ENCODE data around the gene GNG13. TPM values are rescaled to one million over a fixed set of nuclear protein-coding genes. Genes with fewer than 3 reads are reported as not detected.

Gene GNG13
- total RNA-seq, 1 experiment from 2014 or later: not detected

GRCh38 chr16:784431-784830, 16.1 kb downstream of the GNG13 start:
- Histone ChIP-seq H3K4me3 (ENCODE audit: low read depth, low read length, poor library complexity, severe bottlenecking) (no peak overlapping the region), H3K36me3 (ENCODE audit: insufficient read depth, low read length, poor library complexity, severe bottlenecking) (peaks cover 5% of the 10 kb centered on the region), H3K27me3 (replicated peaks; ENCODE audit: insufficient read depth, low read depth, low read length, poor library complexity) (peaks cover 10% of the 10 kb centered on the region), H3K4me1 (ENCODE audit: insufficient read depth, low read length, poor library complexity, severe bottlenecking) (peaks cover 4% of the 10 kb centered on the region), H3K27ac (ENCODE audit: low read depth, low read length, poor library complexity, severe bottlenecking) (no peak overlapping the region), H3K9me3 (ENCODE audit: low read depth, low read length, poor library complexity, severe bottlenecking) (no peaks in the 10 kb centered on the region)
- TF ChIP-seq EZH2 (IDR thresholded peaks at IDR 0.05; ENCODE audit: borderline replicate concordance, low read depth, low read length, poor library complexity, severe bottlenecking) (no peak), CTCF (conservative IDR thresholded peaks at IDR 0.05; ENCODE audit: low read depth, low read length) (no peak)
- no peak for DNase-seq (ENCODE audit: low spot score)
- intact Hi-C loops (cut with micrococcal nuclease; ENCODE audit: unreplicated experiment): no loop called here
- ChIA-PET POLR2A (ENCODE audit: low non-redundant PET) (no interaction called here), CTCF (no interaction called here)
- no TSS peak for BruUV-seq (replicated peaks)

- ChIA-PET CTCF (no interaction called here), POLR2A (ENCODE audit: low non-redundant PET) (interaction anchor here (0.5 to 0.8 kb wide), 2 partner anchors 26 to 463 kb away, joined by 3 to 4 read pairs; no protein-coding TSS in a partner anchor)
- DNase-seq (ENCODE audit: low spot score): no peak
- no peak overlapping the region for H3K27ac ChIP-seq (ENCODE audit: low read depth, low read length, poor library complexity, severe bottlenecking)
- peaks cover 10% of the 10 kb centered on the region for H3K27me3 ChIP-seq (replicated peaks; ENCODE audit: insufficient read depth, low read depth, low read length, poor library complexity)
- H3K4me3 ChIP-seq (ENCODE audit: low read depth, low read length, poor library complexity, severe bottlenecking): no peak overlapping the region
- intact Hi-C loops (cut with micrococcal nuclease; ENCODE audit: unreplicated experiment): no loop called here
- BruUV-seq (replicated peaks): no TSS peak
- H3K9me3 ChIP-seq (ENCODE audit: low read depth, low read length, poor library complexity, severe bottlenecking): no peaks in the 10 kb centered on the region
- TF ChIP-seq EZH2 (IDR thresholded peaks at IDR 0.05; ENCODE audit: borderline replicate concordance, low read depth, low read length, poor library complexity, severe bottlenecking) (no peak), CTCF (conservative IDR thresholded peaks at IDR 0.05; ENCODE audit: low read depth, low read length) (no peak)
- peaks cover 5% of the 10 kb centered on the region for H3K36me3 ChIP-seq (ENCODE audit: insufficient read depth, low read length, poor library complexity, severe bottlenecking)
- H3K4me1 ChIP-seq (ENCODE audit: insufficient read depth, low read length, poor library complexity, severe bottlenecking): no peaks in the 10 kb centered on the region
These were observed 17.0 kb downstream of the GNG13 start for GRCh38 chr16:783404-784161.

- no peaks in the 10 kb centered on the region for H3K9me3 ChIP-seq (ENCODE audit: low read depth, low read length, poor library complexity, severe bottlenecking)
- no peak overlapping the region for H3K4me3 ChIP-seq (ENCODE audit: low read depth, low read length, poor library complexity, severe bottlenecking)
- H3K27ac ChIP-seq (ENCODE audit: low read depth, low read length, poor library complexity, severe bottlenecking): no peak overlapping the region
- TF ChIP-seq EZH2 (IDR thresholded peaks at IDR 0.05; ENCODE audit: borderline replicate concordance, low read depth, low read length, poor library complexity, severe bottlenecking) (no peak), CTCF (conservative IDR thresholded peaks at IDR 0.05; ENCODE audit: low read depth, low read length) (no peak)
- ChIA-PET CTCF (no interaction called here), POLR2A (ENCODE audit: low non-redundant PET) (interaction anchor here (0.5 kb wide), 1 partner anchor 26 kb away, joined by 4 read pairs; no protein-coding TSS in a partner anchor)
- H3K4me1 ChIP-seq (ENCODE audit: insufficient read depth, low read length, poor library complexity, severe bottlenecking): no peaks in the 10 kb centered on the region
- BruUV-seq (replicated peaks): no TSS peak
- H3K36me3 ChIP-seq (ENCODE audit: insufficient read depth, low read length, poor library complexity, severe bottlenecking): peaks cover 5% of the 10 kb centered on the region
- H3K27me3 ChIP-seq (replicated peaks; ENCODE audit: insufficient read depth, low read depth, low read length, poor library complexity): peaks cover 10% of the 10 kb centered on the region
- DNase-seq (ENCODE audit: low spot score): peak; percentile 39
- intact Hi-C loops (cut with micrococcal nuclease; ENCODE audit: unreplicated experiment): no loop called here
These were observed 17.6 kb downstream of the GNG13 start for GRCh38 chr16:782766-783403.
